ENCODE measurements around the gene SPACDR.

SPACDR gene

DNA sequence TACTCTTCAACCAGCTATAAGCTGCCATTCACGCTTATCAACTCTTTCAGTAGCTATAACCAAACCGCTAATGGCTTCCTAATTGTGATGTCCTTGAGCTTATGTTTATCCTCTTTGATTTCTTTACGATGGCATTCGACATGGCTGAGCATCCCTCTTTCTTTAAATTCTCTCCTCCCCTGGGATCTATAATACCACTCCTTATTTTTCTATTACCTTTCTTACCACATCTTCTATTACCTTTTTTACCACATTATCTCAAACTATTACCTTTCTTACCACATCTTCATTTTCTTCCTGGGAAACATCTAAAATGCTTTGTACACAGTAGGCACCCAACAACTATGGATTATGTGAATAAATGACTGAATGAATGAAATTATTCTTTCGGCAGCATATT, 48.6 kb downstream of the SPACDR start:
- no peaks in the 10 kb centered on the region for H3K27me3 ChIP-seq (ENCODE audit: insufficient read depth, poor library complexity, severe bottlenecking)
- TF ChIP-seq CTCF (IDR thresholded peaks at IDR 0.05; ENCODE audit: insufficient read depth, low read length): no peak
- no peak for TF ChIP-seq POLR2AphosphoS5 (IDR thresholded peaks at IDR 0.05; ENCODE audit: low read depth)
- TF ChIP-seq, protein P1, sequence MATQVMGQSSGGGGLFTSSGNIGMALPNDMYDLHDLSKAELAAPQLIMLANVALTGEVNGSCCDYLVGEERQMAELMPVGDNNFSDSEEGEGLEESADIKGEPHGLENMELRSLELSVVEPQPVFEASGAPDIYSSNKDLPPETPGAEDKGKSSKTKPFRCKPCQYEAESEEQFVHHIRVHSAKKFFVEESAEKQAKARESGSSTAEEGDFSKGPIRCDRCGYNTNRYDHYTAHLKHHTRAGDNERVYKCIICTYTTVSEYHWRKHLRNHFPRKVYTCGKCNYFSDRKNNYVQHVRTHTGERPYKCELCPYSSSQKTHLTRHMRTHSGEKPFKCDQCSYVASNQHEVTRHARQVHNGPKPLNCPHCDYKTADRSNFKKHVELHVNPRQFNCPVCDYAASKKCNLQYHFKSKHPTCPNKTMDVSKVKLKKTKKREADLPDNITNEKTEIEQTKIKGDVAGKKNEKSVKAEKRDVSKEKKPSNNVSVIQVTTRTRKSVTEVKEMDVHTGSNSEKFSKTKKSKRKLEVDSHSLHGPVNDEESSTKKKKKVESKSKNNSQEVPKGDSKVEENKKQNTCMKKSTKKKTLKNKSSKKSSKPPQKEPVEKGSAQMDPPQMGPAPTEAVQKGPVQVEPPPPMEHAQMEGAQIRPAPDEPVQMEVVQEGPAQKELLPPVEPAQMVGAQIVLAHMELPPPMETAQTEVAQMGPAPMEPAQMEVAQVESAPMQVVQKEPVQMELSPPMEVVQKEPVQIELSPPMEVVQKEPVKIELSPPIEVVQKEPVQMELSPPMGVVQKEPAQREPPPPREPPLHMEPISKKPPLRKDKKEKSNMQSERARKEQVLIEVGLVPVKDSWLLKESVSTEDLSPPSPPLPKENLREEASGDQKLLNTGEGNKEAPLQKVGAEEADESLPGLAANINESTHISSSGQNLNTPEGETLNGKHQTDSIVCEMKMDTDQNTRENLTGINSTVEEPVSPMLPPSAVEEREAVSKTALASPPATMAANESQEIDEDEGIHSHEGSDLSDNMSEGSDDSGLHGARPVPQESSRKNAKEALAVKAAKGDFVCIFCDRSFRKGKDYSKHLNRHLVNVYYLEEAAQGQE (IDR thresholded peaks at IDR 0.05; ENCODE audit: insufficient replicate concordance, low read depth): no peak
- TF ChIP-seq GABPA (IDR thresholded peaks at IDR 0.05; ENCODE audit: low read depth): no peak
- no peak for TF ChIP-seq SPI1 (IDR thresholded peaks at IDR 0.05; ENCODE audit: borderline replicate concordance, low read depth)
- no peak for DNase-seq (ENCODE audit: low read depth in 1 of 2, low spot score in 1 of 2)
- H3K27ac ChIP-seq (replicated peaks): no peak overlapping the region
- no peak overlapping the region for H3K4me3 ChIP-seq (replicated peaks; ENCODE audit: insufficient read depth, low read length)

GRCh38 chr7:100413889-100414288, 50.2 kb downstream of the SPACDR start:
- H3K4me3 ChIP-seq (replicated peaks; ENCODE audit: insufficient read depth, low read length): no peak overlapping the region
- no peaks in the 10 kb centered on the region for H3K27me3 ChIP-seq (ENCODE audit: insufficient read depth, poor library complexity, severe bottlenecking)
- no peak for DNase-seq (ENCODE audit: low read depth in 1 of 2, low spot score in 1 of 2)
- TF ChIP-seq GABPA (IDR thresholded peaks at IDR 0.05; ENCODE audit: low read depth): no peak
- no peak for TF ChIP-seq SPI1 (IDR thresholded peaks at IDR 0.05; ENCODE audit: borderline replicate concordance, low read depth)
- TF ChIP-seq POLR2AphosphoS5 (IDR thresholded peaks at IDR 0.05; ENCODE audit: low read depth): no peak
- no peak for TF ChIP-seq CTCF (IDR thresholded peaks at IDR 0.05; ENCODE audit: insufficient read depth, low read length)
- TF ChIP-seq, protein P1 (IDR thresholded peaks at IDR 0.05; ENCODE audit: insufficient replicate concordance, low read depth): no peak
- no peak overlapping the region for H3K27ac ChIP-seq (replicated peaks)

DNA sequence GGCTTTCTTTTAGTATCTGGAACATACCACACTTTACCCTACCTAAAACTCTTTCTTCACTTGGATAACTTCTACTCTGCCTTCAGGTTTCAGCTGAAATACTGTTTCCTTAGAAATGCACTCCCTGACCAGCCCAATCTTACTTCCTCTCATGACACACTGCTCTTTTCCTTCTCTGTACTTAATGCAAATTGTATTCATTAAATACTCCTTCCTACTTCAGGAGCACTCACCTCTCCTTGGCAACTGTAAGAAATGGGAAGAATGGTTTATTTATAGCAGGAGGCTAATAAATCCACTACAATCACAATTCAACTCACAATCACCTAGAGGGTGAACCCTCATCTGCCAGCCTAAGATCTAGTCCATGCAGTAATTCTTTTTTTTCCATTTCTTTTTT, 50.7 kb downstream of the SPACDR start:
- Histone ChIP-seq H3K27me3 (ENCODE audit: insufficient read depth, poor library complexity, severe bottlenecking) (no peaks in the 10 kb centered on the region), H3K4me3 (replicated peaks; ENCODE audit: insufficient read depth, low read length) (no peak overlapping the region), H3K27ac (replicated peaks) (no peak overlapping the region)
- DNase-seq (ENCODE audit: low read depth in 1 of 2, low spot score in 1 of 2): no peak
- TF ChIP-seq GABPA (IDR thresholded peaks at IDR 0.05; ENCODE audit: low read depth): no peak
- TF ChIP-seq, protein P1 (IDR thresholded peaks at IDR 0.05; ENCODE audit: insufficient replicate concordance, low read depth): no peak
- TF ChIP-seq POLR2AphosphoS5 (IDR thresholded peaks at IDR 0.05; ENCODE audit: low read depth): no peak
- peak; percentile 35; the same call in 1 of the 2 replicates for TF ChIP-seq SPI1 (IDR thresholded peaks at IDR 0.05; ENCODE audit: borderline replicate concordance, low read depth)
